Measurements from ENCODE around the gene ATP6V1E1. TPM values are rescaled to one million over a fixed set of nuclear protein-coding genes. Genes with fewer than 3 reads are reported as not detected.

The ATP6V1E1 gene
- total and polyA plus RNA-seq, 2 donors from 2014 or later, result 138 to 443 TPM

- Histone ChIP-seq H3K36me3 (ENCODE audit: control insufficient read depth in 2 of 3, insufficient read depth in 3 of 3, low read length in 3 of 3) (no peaks in the 10 kb centered on the region), H3K4me3 (ENCODE audit: low read length in 3 of 3) (no peak overlapping the region), H3K9me3 (ENCODE audit: control insufficient read depth in 2 of 3, insufficient read depth in 1 of 3, low read length in 3 of 3) (no peaks in the 10 kb centered on the region), H3K9ac (ENCODE audit: low read length in 3 of 3) (no peak overlapping the region), H3K27ac (ENCODE audit: low read depth in 2 of 2, low read length in 2 of 2) (peak overlapping the region; percentile 67 to 73), H3K27me3 (ENCODE audit: control insufficient read depth, insufficient read depth, low read length) (no peaks in the 10 kb centered on the region), H3K4me1 (ENCODE audit: control insufficient read depth in 2 of 3, insufficient read depth in 2 of 3, low read depth in 1 of 3, low read length in 3 of 3) (peaks cover 0 to 13% (median 2%) of the 10 kb centered on the region in 3 donors)
- TF ChIP-seq CTCF (IDR thresholded peaks at IDR 0.05; ENCODE audit: borderline replicate concordance, extremely low read depth, insufficient read depth), result no peak
- intact Hi-C loops (cut with DNase I), result no loop called here
- DNase-seq, result no peak
- FAIRE-seq, result no peak
Measured at GRCh38 chr22:17633998-17634323, 5.4 kb upstream of the ATP6V1E1 start.

- TF ChIP-seq CTCF (IDR thresholded peaks at IDR 0.05; ENCODE audit: borderline replicate concordance, extremely low read depth, insufficient read depth), result no peak
- FAIRE-seq (no peak), DNase-seq (peak in 2 of 5 donors; percentile 15 to 21)
- Histone ChIP-seq H3K36me3 (ENCODE audit: control insufficient read depth in 2 of 3, insufficient read depth in 3 of 3, low read length in 3 of 3) (no peaks in the 10 kb centered on the region), H3K27ac (ENCODE audit: low read depth in 2 of 2, low read length in 2 of 2) (peak overlapping the region; percentile 67 to 73), H3K4me1 (ENCODE audit: control insufficient read depth in 2 of 3, insufficient read depth in 2 of 3, low read depth in 1 of 3, low read length in 3 of 3) (peaks cover 0 to 14% (median 2%) of the 10 kb centered on the region in 3 donors), H3K9me3 (ENCODE audit: control insufficient read depth in 2 of 3, insufficient read depth in 1 of 3, low read length in 3 of 3) (no peaks in the 10 kb centered on the region), H3K9ac (ENCODE audit: low read length in 3 of 3) (peak overlapping the region in 1 of 3 donors; percentile 58), H3K27me3 (ENCODE audit: control insufficient read depth, insufficient read depth, low read length) (no peaks in the 10 kb centered on the region), H3K4me3 (ENCODE audit: low read length in 3 of 3) (no peak overlapping the region)
- intact Hi-C loops (cut with DNase I), result no loop called here
Measured at GRCh38 chr22:17633217-17633997, 4.9 kb upstream of the ATP6V1E1 start.

- H3K9ac ChIP-seq (ENCODE audit: low read length in 3 of 3), result no peak overlapping the region
- TF ChIP-seq CTCF (IDR thresholded peaks at IDR 0.05; ENCODE audit: borderline replicate concordance, extremely low read depth, insufficient read depth), result no peak
- H3K27me3 ChIP-seq (ENCODE audit: control insufficient read depth, insufficient read depth, low read length), result no peaks in the 10 kb centered on the region
- H3K4me1 ChIP-seq (ENCODE audit: control insufficient read depth in 2 of 3, insufficient read depth in 2 of 3, low read depth in 1 of 3, low read length in 3 of 3), result peaks cover 0 to 14% (median 2%) of the 10 kb centered on the region in 3 donors
- H3K27ac ChIP-seq (ENCODE audit: low read depth in 2 of 2, low read length in 2 of 2), result no peak overlapping the region
- H3K9me3 ChIP-seq (ENCODE audit: control insufficient read depth in 2 of 3, insufficient read depth in 1 of 3, low read length in 3 of 3), result no peaks in the 10 kb centered on the region
- H3K36me3 ChIP-seq (ENCODE audit: control insufficient read depth in 2 of 3, insufficient read depth in 3 of 3, low read length in 3 of 3), result no peaks in the 10 kb centered on the region
- no peak for FAIRE-seq
- no peak for DNase-seq
- intact Hi-C loops (cut with DNase I), result no loop called here
- H3K4me3 ChIP-seq (ENCODE audit: low read length in 3 of 3), result no peak overlapping the region
Measured at GRCh38 chr22:17631076-17631565, 2.6 kb upstream of the ATP6V1E1 start.

Data from kidney (tissue), 14 donors.